HCT116 (cell line): ENCODE measurements around the gene UBALD2. TPM values are rescaled to one million over a fixed set of nuclear protein-coding genes. Genes with fewer than 3 reads are reported as not detected.

ENCODE experiments used
- ATAC-seq: fragments of 200-7000 bp; cut with Tn5 transposase; 2 replicates; pipeline ENCODE4 v1.9.1; 2020; ENCODE audit warnings: mild to moderate bottlenecking, moderate library complexity
- BruUV-seq: library from RNA; stranded (reverse); fragments of 400-500 nt; replicated peaks from 2 replicates; lab custom pipeline; 2021; lab: Mats Ljungman, UMichigan
- CTCF ChIA-PET: fragments of 300-600 bp; sonication (Branson Sonifier 250); formaldehyde crosslinking; loops from one replicate; lab custom pipeline; 2021; ENCODE audit warnings: antibody characterized with exemption; lab: Charles Lee
- POLR2A ChIA-PET: fragments of 300-600, 350-600 bp; sonication (Branson Sonifier 250); formaldehyde crosslinking; loops from one replicate; lab custom pipeline; 2021; ENCODE audit warnings: antibody characterized with exemption; lab: Charles Lee
- RAD21 ChIA-PET, 2 experiments: fragments of 300-600 bp; sonication (Branson Sonifier 250); formaldehyde crosslinking; loops; one replicate each; lab custom pipeline; 2023; ENCODE audit warnings: low total read pairs in 2 of 2; ENCODE audit not compliant: uncharacterized antibody in 2 of 2, unreplicated experiment in 2 of 2, low non-redundant PET in 1 of 2; lab: Charles Lee
- DNase-seq: peaks from one replicate; pipeline ENCODE4 v3.0.0-alpha.2; 2010; ENCODE audit warnings: low read depth, low spot score
- H2AFZ ChIP-seq: fragments of 200-600 bp; shearing (Covaris generic), sonication (generic); 2 replicates; pipeline ENCODE4 v1.6.1; 2017; ENCODE audit warnings: low read depth, mixed run types, mixed read lengths, antibody characterized with exemption, low read length; ENCODE audit not compliant: poor library complexity, severe bottlenecking
- H3K27ac ChIP-seq: 2 replicates; pipeline ENCODE4 v1.5.1; 2012; ENCODE audit warnings: low read depth, low read length
- H3K27me3 ChIP-seq: fragments of 200-600 bp; sonication (generic); 2 replicates; pipeline ENCODE4 v1.6.1; 2016; ENCODE audit warnings: mixed run types, low read length, mixed read lengths; ENCODE audit not compliant: insufficient read depth
- H3K36me3 ChIP-seq, 2 experiments: fragments of 200-500 bp in 1 of 2; fragments of 200-600 bp in 1 of 2; sonication (Bioruptor generic) in 1 of 2; sonication (generic) in 1 of 2; 2 replicates each; pipeline versions ENCODE4 v1.5.1 to v1.6.1; 2014 to 2016; ENCODE audit warnings: low read length in 2 of 2, inconsistent platforms in 1 of 2, mixed read lengths in 1 of 2, mixed run types in 1 of 2; ENCODE audit not compliant: insufficient read depth in 2 of 2, control insufficient read depth in 1 of 2
- H3K4me1 ChIP-seq, 2 experiments: fragments of 200-600 bp in 1 of 2; sonication (generic) in 1 of 2; 2 replicates each; pipeline versions ENCODE4 v1.5.1 to v1.6.1; 2012 to 2017; ENCODE audit warnings: low read length in 2 of 2, inconsistent platforms in 1 of 2, mild to moderate bottlenecking in 1 of 2, mixed read lengths in 1 of 2, mixed run types in 1 of 2, moderate library complexity in 1 of 2; ENCODE audit not compliant: insufficient read depth in 2 of 2, control insufficient read depth in 1 of 2
- H3K4me2 ChIP-seq: fragments of 200-600 bp; sonication (generic); 2 replicates; pipeline ENCODE4 v1.6.1; 2017; ENCODE audit warnings: mixed run types, low read length, mixed read lengths
- H3K4me3 ChIP-seq, 2 experiments: fragments of 200-600 bp in 1 of 2; sonication (generic) in 1 of 2; replicated peaks in 1 of 2; 2 replicates each; pipeline ENCODE4 v1.5.1; 2011 to 2016; ENCODE audit warnings: low read length in 2 of 2, control low read depth in 1 of 2, low read depth in 1 of 2, mild to moderate bottlenecking in 1 of 2, mixed read lengths in 1 of 2, mixed run types in 1 of 2
- H3K79me2 ChIP-seq: fragments of 200-600 bp; sonication (generic); 2 replicates; pipeline ENCODE4 v1.6.1; 2017; ENCODE audit warnings: mild to moderate bottlenecking, mixed run types, low read length, moderate library complexity, mixed read lengths; ENCODE audit not compliant: insufficient read depth
- H3K9ac ChIP-seq: fragments of 200-600 bp; sonication (generic); 2 replicates; pipeline ENCODE4 v1.6.1; 2016; ENCODE audit warnings: low read length, mixed read lengths
- H3K9me2 ChIP-seq: fragments of 200-600 bp; sonication (generic), shearing (Covaris generic); 2 replicates; pipeline ENCODE4 v1.6.1; 2017; ENCODE audit warnings: mixed run types, mild to moderate bottlenecking, moderate library complexity; ENCODE audit not compliant: insufficient read depth
- H3K9me3 ChIP-seq, 2 experiments: fragments of 200-500 bp in 1 of 2; fragments of 200-600 bp in 1 of 2; sonication (Bioruptor generic) in 1 of 2; sonication (generic) in 1 of 2; 2 replicates each; pipeline ENCODE4 v1.6.1; 2014 to 2017; ENCODE audit warnings: low read length in 2 of 2, mixed read lengths in 2 of 2, inconsistent platforms in 1 of 2, low read depth in 1 of 2, mild to moderate bottlenecking in 1 of 2, mixed run types in 1 of 2, moderate library complexity in 1 of 2; ENCODE audit not compliant: control insufficient read depth in 1 of 2, insufficient read depth in 1 of 2
- H4K20me1 ChIP-seq: fragments of 200-600 bp; sonication (generic), shearing (Covaris generic); 2 replicates; pipeline ENCODE4 v1.6.1; 2017; ENCODE audit warnings: mixed run types, mild to moderate bottlenecking, moderate library complexity; ENCODE audit not compliant: insufficient read depth
- CBX3 ChIP-seq: IDR thresholded peaks from 2 replicates; pipeline ENCODE4 v1.6.1; 2012; ENCODE audit warnings: low read depth
- EGR1 ChIP-seq: IDR thresholded peaks from 2 replicates; pipeline ENCODE4 v1.6.1; 2012; ENCODE audit warnings: low read depth
- EZH2phosphoT487 ChIP-seq: fragments of 200-600 bp; IDR thresholded peaks from 2 replicates; pipeline ENCODE4 v1.6.1; 2018; ENCODE audit warnings: antibody characterized with exemption, borderline replicate concordance
- JUND ChIP-seq: IDR thresholded peaks from 2 replicates; pipeline ENCODE4 v1.6.1; 2012
- POLR2A ChIP-seq: IDR thresholded peaks from 2 replicates; pipeline ENCODE4 v1.7.0; 2011; ENCODE audit warnings: borderline replicate concordance; ENCODE audit not compliant: insufficient read depth, insufficient read length; ENCODE audit errors: extremely low read depth
- POLR2AphosphoS5 ChIP-seq: IDR thresholded peaks from 2 replicates; pipeline ENCODE4 v1.6.1; 2011; ENCODE audit warnings: mild to moderate bottlenecking, low read depth, low read length, moderate library complexity
- RAD21 ChIP-seq: IDR thresholded peaks from 2 replicates; pipeline ENCODE4 v1.6.1; 2012; ENCODE audit warnings: low read depth, mild to moderate bottlenecking
- REST ChIP-seq: IDR thresholded peaks from 2 replicates; pipeline ENCODE4 v1.6.1; 2012; ENCODE audit warnings: low read depth
- TCF7L2 ChIP-seq: IDR thresholded peaks from 2 replicates; pipeline ENCODE4 v1.7.0; 2011; ENCODE audit warnings: borderline replicate concordance, inconsistent platforms; ENCODE audit not compliant: insufficient read depth, insufficient read length; ENCODE audit errors: extremely low read depth
- YY1 ChIP-seq: IDR thresholded peaks from 2 replicates; pipeline ENCODE4 v1.6.1; 2011; ENCODE audit warnings: low read length, low read depth, moderate library complexity, mild to moderate bottlenecking; ENCODE audit not compliant: insufficient replicate concordance; ENCODE audit errors: extremely low read depth
- intact Hi-C: fragments of 100-400 bp; cut with micrococcal nuclease; formaldehyde crosslinking; loops from 2 replicates; pipeline ENCODE4 v1.10.0; 2022
- total RNA-seq: library from RNA; stranded (reverse); gene quantifications from one replicate; pipeline ENCODE4 v1.2.1, GENCODE V29; 2021; ENCODE audit not compliant: unreplicated experiment

The UBALD2 gene
- total RNA-seq, 1 experiment from 2014 or later = 94.3 TPM

GRCh38 chr17:76307299-76307965 lies 42.3 kb downstream of the UBALD2 start:
- no peak overlapping the region for H3K4me3 ChIP-seq
- H2AFZ ChIP-seq = no peak overlapping the region
- CTCF ChIA-PET = interaction anchor here (0.8 kb wide), 1 partner anchor 91 kb away, joined by 3 read pairs; no protein-coding TSS in a partner anchor
- no TSS peak for BruUV-seq
- no peak for TF ChIP-seq CBX3
- TF ChIP-seq POLR2AphosphoS5 = no peak
- no peak for TF ChIP-seq POLR2A
- TF ChIP-seq RAD21 = no peak
- no peak for TF ChIP-seq YY1
- H3K4me2 ChIP-seq = no peak overlapping the region
- DNase-seq (no peak), ATAC-seq (no peak)
- no peaks in the 10 kb centered on the region for H4K20me1 ChIP-seq
- RAD21 ChIA-PET = no interaction called here
- H3K9me3 ChIP-seq = no peaks in the 10 kb centered on the region
- POLR2A ChIA-PET = no interaction called here
- no peaks in the 10 kb centered on the region for H3K9me2 ChIP-seq
- H3K27ac ChIP-seq = no peak overlapping the region
- H3K79me2 ChIP-seq = no peaks in the 10 kb centered on the region
- H3K9ac ChIP-seq = no peak overlapping the region
- H3K27me3 ChIP-seq = no peaks in the 10 kb centered on the region
- peaks cover 0 to 8% of the 10 kb centered on the region in 2 experiments; a peak in 3 of 4 replicates for H3K36me3 ChIP-seq
- intact Hi-C loops = no loop called here
- no peaks in the 10 kb centered on the region for H3K4me1 ChIP-seq

GRCh38 chr17:76307966-76308338 lies 42.8 kb downstream of the UBALD2 start, which contains the start of gene QRICH2:
QRICH2 (minus strand) TSS chr17:76308276; CDS start chr17:76307998, 278 bp downstream.
- Histone ChIP-seq H2AFZ (no peak within 1 kb of the TSS), H3K9me3 (no peaks in the 10 kb centered on the region), H4K20me1 (no peaks in the 10 kb centered on the region), H3K36me3 (peaks cover 5 to 11% of the 10 kb centered on the region in 2 experiments; a peak in 3 of 4 replicates), H3K27ac (no peak within 1 kb of the TSS), H3K9me2 (no peaks in the 10 kb centered on the region), H3K4me3 (no peak within 1 kb of the TSS), H3K4me1 (no peaks in the 10 kb centered on the region), H3K27me3 (no peaks in the 10 kb centered on the region), H3K9ac (no peak within 1 kb of the TSS), H3K79me2 (no peaks in the 10 kb centered on the region), H3K4me2 (no peak within 1 kb of the TSS)
- no peak for DNase-seq
- CTCF ChIA-PET = no interaction called here
- no TSS peak for BruUV-seq
- ATAC-seq = no peak
- TF ChIP-seq TCF7L2 (no peak), JUND (no peak), EZH2phosphoT487 (no peak), REST (no peak), RAD21 (no peak), EGR1 (no peak)
- RAD21 ChIA-PET = no interaction called here
- POLR2A ChIA-PET = no interaction called here
- intact Hi-C loops = no loop called here
